Endothelial cell of umbilical vein (primary cell): ENCODE measurements around the gene WDR7. TPM values are rescaled to one million over a fixed set of nuclear protein-coding genes. Genes with fewer than 3 reads are reported as not detected.

ENCODE experiments used
- BruUV-seq: library from RNA; stranded (reverse); fragments of 400-500 nt; replicated peaks from 2 replicates; lab custom pipeline; 2021; lab: Mats Ljungman, UMichigan
- CTCF ChIA-PET: fragments of 300-600, 350-600 bp; sonication (Branson Sonifier 250); formaldehyde crosslinking; loops from one replicate; lab custom pipeline; 2021; ENCODE audit warnings: antibody characterized with exemption, inconsistent platforms; lab: Charles Lee
- POLR2A ChIA-PET: fragments of 300-600, 350-600 bp; sonication (Branson Sonifier 250); formaldehyde crosslinking; loops from one replicate; lab custom pipeline; 2021; ENCODE audit warnings: antibody characterized with exemption, inconsistent platforms; lab: Charles Lee
- DNase-seq: peaks from one replicate; pipeline ENCODE4 v3.0.0-alpha.2; 2011; ENCODE audit warnings: low read depth, low spot score
- FAIRE-seq: peaks from 2 replicates; lab custom pipeline; 2011; peaks lifted over from hg19 to GRCh38; lab: Jason Lieb, UNC
- H2AFZ ChIP-seq: 2 replicates; pipeline ENCODE4 v1.6.0; 2012; ENCODE audit warnings: low read depth, low read length, control low read depth, inconsistent platforms
- H3K27ac ChIP-seq: 2 replicates; pipeline ENCODE4 v1.5.1; 2011; ENCODE audit warnings: low read depth, mild to moderate bottlenecking, control low read depth, low read length, moderate library complexity; ENCODE audit not compliant: insufficient read depth
- H3K27me3 ChIP-seq, 2 experiments: 2 replicates each; pipeline versions ENCODE4 v1.6.0 to v1.6.1; 2011; ENCODE audit warnings: low read length in 2 of 2, mixed read lengths in 1 of 2; ENCODE audit not compliant: control insufficient read depth in 2 of 2, insufficient read depth in 2 of 2
- H3K36me3 ChIP-seq, 2 experiments: 2 replicates in 1 of 2; 3 replicates in 1 of 2; pipeline ENCODE4 v1.5.1; 2011; ENCODE audit warnings: low read length in 2 of 2, mild to moderate bottlenecking in 1 of 2, moderate library complexity in 1 of 2; ENCODE audit not compliant: control insufficient read depth in 2 of 2, insufficient read depth in 2 of 2; ENCODE audit errors: extremely low read depth in 1 of 2
- H3K4me1 ChIP-seq: 3 replicates; pipeline ENCODE4 v1.5.1; 2011; ENCODE audit warnings: mild to moderate bottlenecking, low read length; ENCODE audit not compliant: control insufficient read depth, insufficient read depth; ENCODE audit errors: extremely low read depth
- H3K4me2 ChIP-seq: 2 replicates; pipeline ENCODE4 v1.6.1; 2011; ENCODE audit warnings: low read length, control low read depth, mixed read lengths; ENCODE audit not compliant: insufficient read depth
- H3K4me3 ChIP-seq, 3 experiments: fragments of 200-600 bp in 1 of 3; sonication (generic), shearing (Covaris generic) in 1 of 3; replicated peaks in 1 of 3; 2 replicates each; pipeline ENCODE4 v1.5.1; 2011 to 2016; ENCODE audit warnings: control low read depth in 3 of 3, low read length in 3 of 3, mild to moderate bottlenecking in 2 of 3, inconsistent platforms in 1 of 3, low read depth in 1 of 3, moderate library complexity in 1 of 3; ENCODE audit not compliant: insufficient read depth in 1 of 3
- H3K79me2 ChIP-seq: 2 replicates; pipeline ENCODE4 v1.6.0; 2012; ENCODE audit warnings: low read length, inconsistent platforms; ENCODE audit not compliant: control insufficient read depth, insufficient read depth
- H3K9ac ChIP-seq: replicated peaks from 2 replicates; pipeline ENCODE3; 2011; ENCODE audit warnings: low read length, control low read depth; ENCODE audit not compliant: insufficient read depth; ENCODE audit errors: extremely low read depth
- H3K9me1 ChIP-seq: replicated peaks from 3 replicates; pipeline ENCODE4 v1.6.0; 2011; ENCODE audit warnings: mild to moderate bottlenecking, low read length; ENCODE audit not compliant: control insufficient read depth, insufficient read depth; ENCODE audit errors: extremely low read depth
- H3K9me3 ChIP-seq: replicated peaks from 2 replicates; pipeline ENCODE4 v1.5.1; 2012; ENCODE audit warnings: low read length, inconsistent platforms; ENCODE audit not compliant: control insufficient read depth, insufficient read depth
- H4K20me1 ChIP-seq: replicated peaks from 2 replicates; pipeline ENCODE3; 2011; ENCODE audit warnings: mild to moderate bottlenecking, low read length; ENCODE audit not compliant: control insufficient read depth, insufficient read depth; ENCODE audit errors: extremely low read depth
- CTCF ChIP-seq, 2 donors: IDR thresholded peaks; 1 replicate in 1 of 2; 2 replicates in 1 of 2; pipeline ENCODE4 v1.5.1; 2011; ENCODE audit warnings: low read length in 2 of 2, mild to moderate bottlenecking in 2 of 2, moderate library complexity in 2 of 2, control low read depth in 1 of 2, inconsistent platforms in 1 of 2, low read depth in 1 of 2; ENCODE audit not compliant: insufficient read depth in 1 of 2; ENCODE audit errors: extremely low read depth in 1 of 2
- FOS ChIP-seq: IDR thresholded peaks from 2 replicates; pipeline ENCODE4 v1.6.1; 2011; ENCODE audit warnings: mild to moderate bottlenecking, low read length, moderate library complexity, borderline replicate concordance; ENCODE audit not compliant: insufficient read depth
- JUN ChIP-seq: IDR thresholded peaks from 2 replicates; pipeline ENCODE4 v1.6.1; 2011; ENCODE audit warnings: borderline replicate concordance, low read depth; ENCODE audit not compliant: insufficient read length, insufficient read depth
- MYC ChIP-seq: IDR thresholded peaks from one replicate; pipeline ENCODE4 v1.6.1; 2011; ENCODE audit warnings: mild to moderate bottlenecking, low read depth, low read length
- POLR2A ChIP-seq: IDR thresholded peaks from 2 replicates; pipeline ENCODE4 v1.6.1; 2012; ENCODE audit warnings: low read depth, mild to moderate bottlenecking, control low read depth, low read length
- POLR2AphosphoS5 ChIP-seq: IDR thresholded peaks from 2 replicates; pipeline ENCODE4 v1.6.1; 2012; ENCODE audit warnings: low read depth, mild to moderate bottlenecking, control low read depth, low read length, moderate library complexity; ENCODE audit not compliant: insufficient read depth
- dilution Hi-C: fragments of 300-500 bp; cut with MboI; formaldehyde crosslinking; loops from one replicate; pipeline ENCODE4 v1.15.0; 2019; ENCODE audit warnings: low sequenced_read_pairs; ENCODE audit not compliant: extremely low pct_ligation_motif_present
- intact Hi-C: fragments of 100-400 bp; cut with micrococcal nuclease; formaldehyde crosslinking; loops from one replicate; pipeline ENCODE4 v1.10.0; 2022
- polyA plus RNA-seq, 4 experiments: library from polyadenylated mRNA; depleted of rRNA in 3 of 4; stranded (reverse) in 3 of 4; unstranded in 1 of 4; fragments of >200 nt; gene quantifications; 2 replicates each; pipeline versions ENCODE4 v1.2.1 to v1.2.3, GENCODE V29; 2011 to 2012; ENCODE audit warnings: missing spikeins in 1 of 4
- total RNA-seq: library from RNA; stranded (reverse); gene quantifications from 2 replicates; pipeline ENCODE4 v1.2.3, GENCODE V29; 2021

Gene WDR7
- total and polyA plus RNA-seq, 2 donors (not counting 3 experiments of a cell fraction or from before 2014, with no cell fraction given) = 5.9 to 19.0 TPM

- intact Hi-C loops = no loop called here
- Histone ChIP-seq H3K9me3 (no peaks in the 10 kb centered on the region), H3K27ac (no peak overlapping the region), H3K9ac (no peak overlapping the region), H2AFZ (no peak overlapping the region), H3K79me2 (peaks cover under 1% of the 10 kb centered on the region), H3K36me3 (no peaks in the 10 kb centered on the region), H4K20me1 (no peaks in the 10 kb centered on the region), H3K4me2 (no peak overlapping the region), H3K4me1 (peaks cover 14% of the 10 kb centered on the region), H3K4me3 (no peak overlapping the region), H3K9me1 (no peaks in the 10 kb centered on the region), H3K27me3 (no peaks in the 10 kb centered on the region)
- dilution Hi-C loops = no loop called here
- DNase-seq = no peak
- FAIRE-seq = no peak
- TF ChIP-seq POLR2AphosphoS5 = no peak
- no peak for TF ChIP-seq JUN
- TF ChIP-seq POLR2A = no peak
- no peak for TF ChIP-seq FOS
- TF ChIP-seq MYC = no peak
- POLR2A ChIA-PET = no interaction called here
- no TSS peak for BruUV-seq
- CTCF ChIA-PET = no interaction called here
Measured at GRCh38 chr18:56643381-56643780, 7.8 kb upstream of the WDR7 start.

- H3K4me3 ChIP-seq = no peak overlapping the region
- H3K36me3 ChIP-seq = no peaks in the 10 kb centered on the region
- no peak overlapping the region for H3K9ac ChIP-seq
- CTCF ChIA-PET = interaction anchor here (0.6 to 1.3 kb wide), 3 partner anchors 36 to 57 kb away, joined by 3 to 5 read pairs (median 3); no protein-coding TSS in a partner anchor
- POLR2A ChIA-PET = no interaction called here
- no TSS peak for BruUV-seq
- DNase-seq (peak; percentile 16), FAIRE-seq (peak; percentile 48)
- no peaks in the 10 kb centered on the region for H3K9me3 ChIP-seq
- no peaks in the 10 kb centered on the region for H3K9me1 ChIP-seq
- H3K4me1 ChIP-seq = peaks cover 9% of the 10 kb centered on the region
- no peak overlapping the region for H2AFZ ChIP-seq
- dilution Hi-C loops (no loop called here), intact Hi-C loops (no loop called here)
- H3K27me3 ChIP-seq = no peaks in the 10 kb centered on the region
- H3K27ac ChIP-seq = no peak overlapping the region
- TF ChIP-seq CTCF (IDR thresholded peaks at IDR 0.05; ENCODE audit: extremely low read depth in 1 of 2, insufficient read depth in 1 of 2, low read depth in 1 of 2, low read length in 2 of 2) (peak; percentile 18 to 39), POLR2A (no peak)
- H3K4me2 ChIP-seq = no peak overlapping the region
- no peaks in the 10 kb centered on the region for H4K20me1 ChIP-seq
- H3K79me2 ChIP-seq = no peaks in the 10 kb centered on the region
Measured at GRCh38 chr18:56645415-56646016, 5.6 kb upstream of the WDR7 start.
